IMR-90 (cell line): ENCODE measurements around the gene DEF6. TPM values are rescaled to one million over a fixed set of nuclear protein-coding genes. Genes with fewer than 3 reads are reported as not detected.

Experiments used
- ATAC-seq: fragments of 200-7000 bp; cut with Tn5 transposase; 2 replicates; pipeline ENCODE4 v1.9.1; 2020; ENCODE audit warnings: low read depth, mild to moderate bottlenecking, moderate library complexity
- BruUV-seq: library from RNA; stranded (reverse); fragments of 400-500 nt; replicated peaks from 2 replicates; lab custom pipeline; 2021; lab: Mats Ljungman, UMichigan
- CTCF ChIA-PET: fragments of 300-600 bp; formaldehyde crosslinking; extraction: SDS; loops from one replicate; lab custom pipeline; 2021; ENCODE audit warnings: antibody characterized with exemption; lab: Yijun Ruan, JAX
- POLR2A ChIA-PET: fragments of 300-600 bp; sonication (Branson Sonifier 250); formaldehyde crosslinking; loops from one replicate; lab custom pipeline; 2022; ENCODE audit warnings: antibody characterized with exemption; ENCODE audit not compliant: unreplicated experiment; lab: Charles Lee
- DNase-seq: peaks from one replicate; pipeline ENCODE4 v3.0.0; 2013
- H2AFZ ChIP-seq: replicated peaks from 2 replicates; pipeline ENCODE3; 2013; ENCODE audit warnings: low read length, mild to moderate bottlenecking; ENCODE audit not compliant: poor library complexity
- H2AK5ac ChIP-seq: 2 replicates; pipeline ENCODE4 v1.6.1; 2013; ENCODE audit warnings: low read depth, low read length, inconsistent platforms
- H2AK9ac ChIP-seq: replicated peaks from 2 replicates; pipeline ENCODE3; 2013; ENCODE audit warnings: mild to moderate bottlenecking, low read depth, low read length, moderate library complexity; ENCODE audit not compliant: poor library complexity
- H2BK120ac ChIP-seq: 2 replicates; pipeline ENCODE4 v1.6.1; 2013; ENCODE audit warnings: low read depth, low read length, inconsistent platforms
- H2BK15ac ChIP-seq: 3 replicates; pipeline ENCODE4 v1.6.1; 2013; ENCODE audit warnings: low read depth, low read length, inconsistent platforms
- H2BK20ac ChIP-seq: 2 replicates; pipeline ENCODE4 v1.6.1; 2013; ENCODE audit warnings: low read depth, mild to moderate bottlenecking, inconsistent platforms, low read length, moderate library complexity
- H2BK5ac ChIP-seq: 2 replicates; pipeline ENCODE4 v1.6.1; 2013; ENCODE audit warnings: mild to moderate bottlenecking, low read depth, low read length, inconsistent platforms; ENCODE audit not compliant: poor library complexity, severe bottlenecking
- H3K14ac ChIP-seq: replicated peaks from 2 replicates; pipeline ENCODE4 v1.6.1; 2013; ENCODE audit warnings: low read depth, low read length, inconsistent platforms
- H3K18ac ChIP-seq: 2 replicates; pipeline ENCODE4 v1.6.1; 2013; ENCODE audit warnings: low read depth, low read length, control low read depth
- H3K23ac ChIP-seq: 2 replicates; pipeline ENCODE4 v1.6.1; 2013; ENCODE audit warnings: low read depth, low read length, inconsistent platforms
- H3K27ac ChIP-seq: 2 replicates; pipeline ENCODE4 v1.5.1; 2013; ENCODE audit warnings: mild to moderate bottlenecking, control low read depth, low read length; ENCODE audit not compliant: insufficient read depth
- H3K27me3 ChIP-seq: 2 replicates; pipeline ENCODE4 v1.6.1; 2013; ENCODE audit warnings: low read length; ENCODE audit not compliant: control insufficient read depth, insufficient read depth
- H3K36me3 ChIP-seq: 2 replicates; pipeline ENCODE4 v1.6.1; 2013; ENCODE audit warnings: low read length, mixed read lengths; ENCODE audit not compliant: control insufficient read depth, insufficient read depth
- H3K4ac ChIP-seq: 2 replicates; pipeline ENCODE4 v1.6.1; 2013; ENCODE audit warnings: low read depth, low read length, inconsistent platforms
- H3K4me1 ChIP-seq: 2 replicates; pipeline ENCODE4 v1.6.1; 2013; ENCODE audit warnings: low read length, mixed read lengths; ENCODE audit not compliant: control insufficient read depth, insufficient read depth
- H3K4me2 ChIP-seq: 2 replicates; pipeline ENCODE4 v1.6.1; 2013; ENCODE audit warnings: low read depth, mild to moderate bottlenecking, control low read depth, low read length, moderate library complexity
- H3K4me3 ChIP-seq: 2 replicates; pipeline ENCODE4 v1.5.1; 2013; ENCODE audit warnings: low read depth, mild to moderate bottlenecking, control low read depth, low read length, moderate library complexity; ENCODE audit not compliant: insufficient read depth
- H3K56ac ChIP-seq: 2 replicates; pipeline ENCODE4 v1.6.1; 2013; ENCODE audit warnings: low read length, inconsistent platforms; ENCODE audit not compliant: insufficient read depth; ENCODE audit errors: extremely low read depth
- H3K79me1 ChIP-seq, 2 experiments: 2 replicates each; pipeline ENCODE4 v1.6.1; 2013; ENCODE audit warnings: low read length in 2 of 2, inconsistent platforms in 1 of 2, low read depth in 1 of 2
- H3K9ac ChIP-seq: 2 replicates; pipeline ENCODE4 v1.6.1; 2013; ENCODE audit warnings: low read depth, low read length, control low read depth
- H3K9me1 ChIP-seq: 2 replicates; pipeline ENCODE4 v1.6.1; 2013; ENCODE audit warnings: low read length, inconsistent platforms; ENCODE audit not compliant: insufficient read depth
- H3K9me3 ChIP-seq: 2 replicates; pipeline ENCODE4 v1.6.1; 2013; ENCODE audit warnings: low read length; ENCODE audit not compliant: control insufficient read depth, insufficient read depth
- H4K20me1 ChIP-seq: 2 replicates; pipeline ENCODE4 v1.6.1; 2013; ENCODE audit warnings: low read length, inconsistent platforms; ENCODE audit not compliant: insufficient read depth
- H4K5ac ChIP-seq: 2 replicates; pipeline ENCODE4 v1.6.1; 2013; ENCODE audit warnings: mild to moderate bottlenecking, low read depth, low read length, control low read depth
- H4K8ac ChIP-seq, 2 experiments: 2 replicates each; pipeline ENCODE4 v1.6.1; 2013; ENCODE audit warnings: low read depth in 2 of 2, low read length in 2 of 2, control low read depth in 1 of 2, inconsistent platforms in 1 of 2
- H4K91ac ChIP-seq: 2 replicates; pipeline ENCODE4 v1.6.1; 2013; ENCODE audit warnings: low read depth, low read length, inconsistent platforms; ENCODE audit not compliant: insufficient read depth
- BHLHE40 ChIP-seq: fragments of 150-350 bp; IDR thresholded peaks from 2 replicates; pipeline ENCODE4 v1.6.1; 2016; ENCODE audit warnings: mild to moderate bottlenecking, low read depth, low read length
- CEBPB ChIP-seq: IDR thresholded peaks from 2 replicates; pipeline ENCODE4 v1.6.1; 2012; ENCODE audit warnings: low read depth, low read length, improper control_type of control experiment
- MAFK ChIP-seq: IDR thresholded peaks from 2 replicates; pipeline ENCODE4 v1.6.1; 2012; ENCODE audit warnings: low read depth, low read length, improper control_type of control experiment
- MAZ ChIP-seq: IDR thresholded peaks from 2 replicates; pipeline ENCODE4 v1.6.1; 2012; ENCODE audit warnings: low read depth, mild to moderate bottlenecking, low read length, improper control_type of control experiment, moderate library complexity, borderline replicate concordance
- MXI1 ChIP-seq: IDR thresholded peaks from 2 replicates; pipeline ENCODE4 v1.6.1; 2012; ENCODE audit warnings: low read depth, mild to moderate bottlenecking, low read length, moderate library complexity, borderline replicate concordance
- NFE2L2 ChIP-seq: fragments of 150-350 bp; IDR thresholded peaks from 2 replicates; pipeline ENCODE4 v1.6.1; 2016; ENCODE audit warnings: low read depth, mild to moderate bottlenecking, low read length
- POLR2A ChIP-seq: IDR thresholded peaks from 2 replicates; pipeline ENCODE4 v1.6.1; 2012; ENCODE audit warnings: mild to moderate bottlenecking, low read depth, low read length
- RAD21 ChIP-seq: IDR thresholded peaks from 2 replicates; pipeline ENCODE4 v1.6.1; 2012; ENCODE audit warnings: low read length, improper control_type of control experiment
- RCOR1 ChIP-seq: IDR thresholded peaks from 2 replicates; pipeline ENCODE4 v1.6.1; 2012; ENCODE audit warnings: mild to moderate bottlenecking, low read length, improper control_type of control experiment; ENCODE audit not compliant: insufficient replicate concordance
- SMC3 ChIP-seq: fragments of 150-350 bp; IDR thresholded peaks from 2 replicates; pipeline ENCODE4 v1.6.1; 2016; ENCODE audit warnings: low read depth, mild to moderate bottlenecking, antibody characterized with exemption, low read length, moderate library complexity
- WGBS, 2 experiments: methylation state at CpG; one replicate each; pipeline versions ENCODE4 v1.1.5 to v1.1.7; 2013; ENCODE audit warnings: missing lambda C conversion rate in 2 of 2; ENCODE audit not compliant: insufficient read length in 1 of 2; ENCODE audit errors: extremely low coverage in 2 of 2; 5-methylcytosine and 5-hydroxymethylcytosine counted together
- dilution Hi-C: fragments of 300-500 bp; cut with HindIII; formaldehyde crosslinking; loops from one replicate; pipeline ENCODE4 v1.14.3; 2018; ENCODE audit warnings: low sequenced_read_pairs; ENCODE audit not compliant: unreplicated experiment
- in situ Hi-C: fragments of 300-500 bp; cut with MboI; formaldehyde crosslinking; loops from 3 replicates; pipeline ENCODE4 v1.14.3; 2019; ENCODE audit warnings: low sequenced_read_pairs, inconsistent platforms, mixed read lengths
- intact Hi-C: fragments of 100-400 bp; cut with micrococcal nuclease; formaldehyde crosslinking; loops from 2 replicates; pipeline ENCODE4 v1.10.0; 2022
- polyA plus RNA-seq, 3 experiments: library from polyadenylated mRNA; depleted of rRNA; stranded (reverse); fragments of >200 nt; gene quantifications; 2 replicates each; pipeline ENCODE4 v1.2.3, GENCODE V29; 2012; ENCODE audit warnings: low replicate concordance in 1 of 3
- total RNA-seq: library from RNA; depleted of rRNA; stranded (reverse); fragments of >200 nt; gene quantifications from 2 replicates; pipeline ENCODE4 v1.2.3, GENCODE V29; 2012
- TF ChIP-seq, protein P1 (sequence below): fragments of 150-350 bp; IDR thresholded peaks from 2 replicates; pipeline ENCODE4 v1.6.1; 2017; ENCODE audit warnings: mild to moderate bottlenecking, antibody characterized with exemption, low read length, low read depth
- TF ChIP-seq, protein P2 (sequence below): fragments of 150-350 bp; IDR thresholded peaks from 2 replicates; pipeline ENCODE4 v1.6.1; 2016; ENCODE audit warnings: low read depth, mild to moderate bottlenecking, low read length, moderate library complexity, borderline replicate concordance

Gene DEF6
- total and polyA plus RNA-seq, 2 of the 4 experiments (the other 2 are of a cell fraction), result 2.5 to 4.2 TPM

DNA sequence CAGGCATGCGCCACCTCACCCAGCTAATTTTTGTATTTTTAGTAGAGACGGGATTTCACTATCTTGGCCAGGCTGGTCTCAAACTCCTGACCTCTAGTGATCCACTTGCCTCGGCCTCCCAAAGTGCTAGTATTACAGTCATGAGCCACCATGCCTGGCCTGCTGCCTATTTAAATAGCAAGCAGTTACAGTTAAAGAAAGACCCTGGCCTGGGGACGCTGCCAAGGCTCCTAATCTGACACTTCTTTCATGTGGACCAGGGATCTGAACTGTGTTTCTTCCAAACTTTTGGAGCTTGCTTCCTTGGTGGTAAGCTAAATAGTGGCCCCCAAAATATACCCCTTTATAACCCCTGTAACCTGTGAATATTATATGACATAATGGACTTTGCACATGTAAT, 60.1 kb downstream of the DEF6 start:
- Histone ChIP-seq H2BK120ac (no peak overlapping the region), H4K8ac (no peak overlapping the region), H2AFZ (no peak overlapping the region), H2AK5ac (no peak overlapping the region), H2BK5ac (no peak overlapping the region), H2BK15ac (no peak overlapping the region), H3K18ac (no peak overlapping the region), H3K9me3 (no peaks in the 10 kb centered on the region), H3K36me3 (peaks cover 44% of the 10 kb centered on the region), H3K79me1 (peaks cover 64 to 92% of the 10 kb centered on the region in 2 experiments), H2BK20ac (no peak overlapping the region), H2AK9ac (no peak overlapping the region), H3K27me3 (no peaks in the 10 kb centered on the region), H3K4me2 (no peak overlapping the region), H4K5ac (no peak overlapping the region), H4K91ac (no peak overlapping the region), H3K27ac (no peak overlapping the region), H3K4me3 (no peak overlapping the region), H3K14ac (no peak overlapping the region), H4K20me1 (peaks cover 55% of the 10 kb centered on the region), H3K23ac (no peak overlapping the region), H3K9ac (no peak overlapping the region), H3K4me1 (peaks cover 35% of the 10 kb centered on the region), H3K9me1 (peaks cover 41% of the 10 kb centered on the region), H3K56ac (no peak overlapping the region), H3K4ac (no peak overlapping the region)
- in situ Hi-C loops, result no loop called here
- ChIA-PET POLR2A (no interaction called here), CTCF (no interaction called here)
- no peak for DNase-seq
- BruUV-seq, result no TSS peak
- intact Hi-C loops, result no loop called here
- TF ChIP-seq RAD21, result no peak
- TF ChIP-seq, protein P1, sequence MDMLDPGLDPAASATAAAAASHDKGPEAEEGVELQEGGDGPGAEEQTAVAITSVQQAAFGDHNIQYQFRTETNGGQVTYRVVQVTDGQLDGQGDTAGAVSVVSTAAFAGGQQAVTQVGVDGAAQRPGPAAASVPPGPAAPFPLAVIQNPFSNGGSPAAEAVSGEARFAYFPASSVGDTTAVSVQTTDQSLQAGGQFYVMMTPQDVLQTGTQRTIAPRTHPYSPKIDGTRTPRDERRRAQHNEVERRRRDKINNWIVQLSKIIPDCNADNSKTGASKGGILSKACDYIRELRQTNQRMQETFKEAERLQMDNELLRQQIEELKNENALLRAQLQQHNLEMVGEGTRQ, result no peak
- no peak for TF ChIP-seq MAZ
- no peak for TF ChIP-seq BHLHE40
- TF ChIP-seq MXI1, result no peak
- TF ChIP-seq MAFK, result no peak
- no peak for TF ChIP-seq CEBPB
- TF ChIP-seq, protein P2, sequence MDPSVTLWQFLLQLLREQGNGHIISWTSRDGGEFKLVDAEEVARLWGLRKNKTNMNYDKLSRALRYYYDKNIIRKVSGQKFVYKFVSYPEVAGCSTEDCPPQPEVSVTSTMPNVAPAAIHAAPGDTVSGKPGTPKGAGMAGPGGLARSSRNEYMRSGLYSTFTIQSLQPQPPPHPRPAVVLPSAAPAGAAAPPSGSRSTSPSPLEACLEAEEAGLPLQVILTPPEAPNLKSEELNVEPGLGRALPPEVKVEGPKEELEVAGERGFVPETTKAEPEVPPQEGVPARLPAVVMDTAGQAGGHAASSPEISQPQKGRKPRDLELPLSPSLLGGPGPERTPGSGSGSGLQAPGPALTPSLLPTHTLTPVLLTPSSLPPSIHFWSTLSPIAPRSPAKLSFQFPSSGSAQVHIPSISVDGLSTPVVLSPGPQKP, result no peak
- no peak for TF ChIP-seq NFE2L2
- no peak for TF ChIP-seq POLR2A
- TF ChIP-seq SMC3, result no peak
- TF ChIP-seq RCOR1, result no peak
- dilution Hi-C loops, result no loop called here
- ATAC-seq, result no peak
- 60% methylated on average over 1 of the region's 4 CpGs; no CpG with 5 or more reads in 1 of the 2 experiments for WGBS, 2 experiments
